Liver (tissue), 3 donors: Measurements from ENCODE around the gene NT5M.

Source experiments
- ATF3 ChIP-seq: IDR thresholded peaks from 2 replicates; pipeline ENCODE4 v1.6.1; 2016; ENCODE audit warnings: antibody characterized with exemption
- CTCF ChIP-seq: fragments of 150-350 bp; IDR thresholded peaks from 2 replicates; pipeline ENCODE4 v1.5.1; 2017; ENCODE audit warnings: improper control_type of control experiment, low read depth, low read length; ENCODE audit not compliant: missing input control
- RAD21 ChIP-seq, 2 donors: IDR thresholded peaks; 2 replicates each; pipeline ENCODE4 v1.6.1; 2016; ENCODE audit warnings: antibody characterized with exemption in 2 of 2, mild to moderate bottlenecking in 2 of 2
- REST ChIP-seq: IDR thresholded peaks from 2 replicates; pipeline ENCODE4 v1.6.1; 2016; ENCODE audit warnings: antibody characterized with exemption, mild to moderate bottlenecking
- RXRA ChIP-seq, 2 donors: IDR thresholded peaks; 2 replicates each; pipeline ENCODE4 v1.6.1; 2017 to 2018; ENCODE audit warnings: antibody characterized with exemption in 2 of 2, mild to moderate bottlenecking in 1 of 2
- YY1 ChIP-seq: IDR thresholded peaks from 2 replicates; pipeline ENCODE4 v1.6.1; 2016; ENCODE audit warnings: antibody characterized with exemption, mild to moderate bottlenecking
- donor health status: healthy.
- donor health status: healthy.

GRCh38 chr17:17305281-17305801 is 2.2 kb downstream of the NT5M start:
- TF ChIP-seq CTCF (no peak), YY1 (no peak), RXRA (IDR thresholded peaks at IDR 0.05) (no peak), ATF3 (no peak), RAD21 (IDR thresholded peaks at IDR 0.05) (no peak), REST (no peak)
